Stomach (tissue), 4 donors: ENCODE results near the gene SCRN1.

Experiments
- POLR2A ChIP-seq, 4 donors: fragments of 450-650 bp; IDR thresholded peaks; one replicate each; pipeline ENCODE4 v1.6.1; 2016; ENCODE audit warnings: antibody characterized with exemption in 4 of 4, control low read depth in 2 of 4, mild to moderate bottlenecking in 1 of 4, moderate library complexity in 1 of 4
- POLR2AphosphoS5 ChIP-seq, 3 donors: sonication (generic); formaldehyde crosslinking; IDR thresholded peaks; one replicate each; pipeline ENCODE4 v1.6.1; 2016; ENCODE audit warnings: antibody characterized with exemption in 3 of 3
- TF ChIP-seq, protein P1 (sequence below), 7 experiments: fragments of 450-650 bp in 4 of 7; fragments of 200-600 bp in 3 of 7; sonication (generic) in 3 of 7; IDR thresholded peaks; one replicate each; pipeline ENCODE4 v1.5.1; 2016 to 2019; ENCODE audit warnings: antibody characterized with exemption in 7 of 7, control low read depth in 2 of 7, mild to moderate bottlenecking in 1 of 7

- TF ChIP-seq POLR2A (IDR thresholded peaks at IDR 0.05), result no peak
- TF ChIP-seq, protein P1, sequence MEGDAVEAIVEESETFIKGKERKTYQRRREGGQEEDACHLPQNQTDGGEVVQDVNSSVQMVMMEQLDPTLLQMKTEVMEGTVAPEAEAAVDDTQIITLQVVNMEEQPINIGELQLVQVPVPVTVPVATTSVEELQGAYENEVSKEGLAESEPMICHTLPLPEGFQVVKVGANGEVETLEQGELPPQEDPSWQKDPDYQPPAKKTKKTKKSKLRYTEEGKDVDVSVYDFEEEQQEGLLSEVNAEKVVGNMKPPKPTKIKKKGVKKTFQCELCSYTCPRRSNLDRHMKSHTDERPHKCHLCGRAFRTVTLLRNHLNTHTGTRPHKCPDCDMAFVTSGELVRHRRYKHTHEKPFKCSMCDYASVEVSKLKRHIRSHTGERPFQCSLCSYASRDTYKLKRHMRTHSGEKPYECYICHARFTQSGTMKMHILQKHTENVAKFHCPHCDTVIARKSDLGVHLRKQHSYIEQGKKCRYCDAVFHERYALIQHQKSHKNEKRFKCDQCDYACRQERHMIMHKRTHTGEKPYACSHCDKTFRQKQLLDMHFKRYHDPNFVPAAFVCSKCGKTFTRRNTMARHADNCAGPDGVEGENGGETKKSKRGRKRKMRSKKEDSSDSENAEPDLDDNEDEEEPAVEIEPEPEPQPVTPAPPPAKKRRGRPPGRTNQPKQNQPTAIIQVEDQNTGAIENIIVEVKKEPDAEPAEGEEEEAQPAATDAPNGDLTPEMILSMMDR (IDR thresholded peaks at IDR 0.05), result no peak
- no peak for TF ChIP-seq POLR2AphosphoS5 (IDR thresholded peaks at IDR 0.05)
Measured at GRCh38 chr7:30023524-30023923, 33.9 kb upstream of the SCRN1 start.
